Stimulated activated CD4-positive, alpha-beta T cell treated with anti-CD3 and anti-CD28 coated beads, Interleukin-15, amount 100 ng/mL, for 48 hours (primary cell): ENCODE data around the gene ZNF107.
A peak's percentile ranks its signal among the peaks of the same experiment; 100 is the strongest.

Source experiments
- DNase-seq, 2 donors: peaks; one replicate each; pipeline ENCODE4 v3.0.0-alpha.2; 2020; ENCODE audit warnings: low read depth in 2 of 2

The ZNF107 gene

GRCh38 chr7:64665980-64666662 is at the start of gene ZNF107:
ZNF107 (plus strand) TSS chr7:64666133; CDS start chr7:64666283, 150 bp downstream.
- DNase-seq = peak; percentile 73 to 79

GRCh38 chr7:64618785-64619456 is 47.0 kb upstream of the ZNF107 start:
- no peak for DNase-seq

- DNase-seq = no peak
Observed at GRCh38 chr7:64619705-64620104, 46.2 kb upstream of the ZNF107 start.

- no peak for DNase-seq
Observed at GRCh38 chr7:64621656-64622055, 44.3 kb upstream of the ZNF107 start.

GRCh38 chr7:64625114-64626082 is 40.5 kb upstream of the ZNF107 start:
- no peak for DNase-seq

- DNase-seq = no peak
Observed at GRCh38 chr7:64626083-64626469, 39.9 kb upstream of the ZNF107 start.

DNA sequence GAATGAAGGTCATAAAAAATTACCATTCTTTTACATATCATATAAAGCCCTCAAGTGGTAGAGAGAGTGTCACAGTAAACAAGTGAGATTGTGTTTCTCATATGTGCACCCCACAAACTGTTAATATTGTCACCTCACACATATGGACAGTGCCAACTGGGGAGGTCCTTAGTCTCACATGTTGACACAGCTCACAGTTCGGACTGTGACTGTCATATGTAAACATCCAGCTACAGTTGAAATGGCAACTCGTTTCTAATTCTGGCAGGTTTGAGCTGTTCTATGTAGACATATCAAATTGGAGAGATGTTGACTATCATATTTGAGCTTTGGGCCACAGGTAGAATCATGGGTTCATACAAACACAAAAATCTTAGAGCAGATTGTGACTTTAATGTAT is 39.4 kb upstream of the ZNF107 start:
- no peak for DNase-seq

GRCh38 chr7:64628192-64628591 is 37.7 kb upstream of the ZNF107 start:
- no peak for DNase-seq

GRCh38 chr7:64628721-64629120 is 37.2 kb upstream of the ZNF107 start:
- no peak for DNase-seq

GRCh38 chr7:64630496-64630895 is 35.4 kb upstream of the ZNF107 start:
- no peak for DNase-seq

GRCh38 chr7:64632029-64632428 is 33.9 kb upstream of the ZNF107 start:
- DNase-seq = no peak

DNA sequence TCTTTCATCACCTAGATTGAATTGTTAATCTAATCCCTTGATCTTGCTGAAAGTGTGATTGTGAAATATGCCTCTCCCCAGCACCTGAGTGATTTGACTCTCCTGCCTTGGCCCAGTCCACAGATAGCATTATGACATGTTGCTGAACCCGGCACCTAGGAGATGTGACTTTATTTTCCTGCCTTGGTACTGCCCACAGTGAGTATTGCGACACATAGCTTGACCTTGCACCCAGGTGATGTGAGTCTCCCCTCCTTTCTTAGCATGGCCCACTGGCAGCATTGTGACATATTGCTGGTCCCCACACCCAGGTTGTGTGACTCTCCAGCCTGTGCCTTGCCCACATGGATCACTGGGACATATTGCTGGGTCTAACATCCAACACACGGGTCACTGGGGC is 32.5 kb upstream of the ZNF107 start:
- no peak for DNase-seq

DNA sequence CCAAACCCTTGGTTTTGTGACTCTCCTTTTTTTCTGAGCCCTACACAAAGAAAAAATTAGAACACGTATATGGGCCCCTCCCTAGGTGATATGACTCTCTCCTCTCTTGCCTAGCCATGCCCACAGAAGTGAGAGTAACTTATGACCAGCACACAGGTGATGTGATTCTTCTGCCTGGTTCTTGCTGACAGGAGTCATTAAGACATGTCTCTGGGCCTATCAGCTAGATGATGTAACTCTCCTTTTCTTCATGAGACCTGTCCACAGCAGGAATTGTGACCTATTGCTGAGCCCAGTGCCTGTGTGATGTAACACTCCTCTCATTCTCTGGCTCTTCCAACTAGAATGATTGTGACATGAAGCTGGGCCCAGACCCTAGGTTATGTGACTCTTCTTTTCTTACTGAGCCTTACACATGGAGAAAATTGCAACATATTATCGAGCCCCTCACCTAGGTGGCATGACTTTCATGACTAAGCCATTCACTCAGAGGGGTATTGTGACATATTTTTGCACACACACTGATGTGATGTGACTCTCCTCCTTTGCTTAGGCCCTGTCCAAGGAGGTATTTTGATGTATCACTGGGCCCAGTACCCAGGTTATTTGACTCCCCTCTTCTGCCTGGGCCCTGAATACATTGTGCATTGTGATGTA is 31.4 kb upstream of the ZNF107 start:
- no peak for DNase-seq

DNA sequence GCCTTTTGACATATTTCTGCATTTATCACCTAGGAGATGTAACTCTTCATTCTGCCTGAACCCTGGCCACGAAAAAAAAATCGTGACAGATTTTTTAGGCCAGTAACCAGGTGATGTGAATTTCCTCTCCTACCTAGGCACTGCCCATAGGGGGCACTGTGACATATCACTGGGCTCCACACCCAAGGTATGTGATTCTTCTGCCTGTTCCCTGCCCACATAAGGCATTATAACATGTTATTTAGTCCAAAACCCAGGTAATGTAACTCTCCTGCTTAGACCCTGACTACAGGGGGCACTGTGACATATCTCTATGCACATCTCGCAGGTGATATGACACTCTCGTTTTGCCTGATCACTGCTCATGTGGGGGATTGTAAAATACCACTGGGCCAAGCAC is 29.5 kb upstream of the ZNF107 start:
- no peak for DNase-seq

GRCh38 chr7:64637521-64638445 is 28.1 kb upstream of the ZNF107 start:
- no peak for DNase-seq

GRCh38 chr7:64638822-64639221 is 27.1 kb upstream of the ZNF107 start:
- no peak for DNase-seq

GRCh38 chr7:64639267-64640001 is 26.5 kb upstream of the ZNF107 start:
- DNase-seq = no peak

DNA sequence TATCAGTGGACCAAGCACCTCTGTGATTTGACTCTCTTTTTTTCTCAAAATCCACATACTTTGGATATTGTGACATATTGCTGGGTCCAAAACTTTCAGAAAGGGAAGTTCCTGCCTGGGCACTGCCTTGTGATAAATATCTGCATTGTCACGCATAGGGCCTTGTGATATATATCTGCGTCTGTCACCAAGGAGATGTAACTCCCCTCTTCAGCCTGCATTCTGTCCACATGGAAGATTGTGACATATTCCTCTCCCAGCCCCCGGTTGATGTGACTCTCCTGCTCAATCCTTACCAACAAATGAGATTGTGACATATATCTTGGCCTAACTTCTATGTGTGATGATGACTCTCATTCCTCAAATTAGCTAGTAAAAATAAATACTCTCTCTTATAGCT is 25.4 kb upstream of the ZNF107 start:
- no peak for DNase-seq

DNA sequence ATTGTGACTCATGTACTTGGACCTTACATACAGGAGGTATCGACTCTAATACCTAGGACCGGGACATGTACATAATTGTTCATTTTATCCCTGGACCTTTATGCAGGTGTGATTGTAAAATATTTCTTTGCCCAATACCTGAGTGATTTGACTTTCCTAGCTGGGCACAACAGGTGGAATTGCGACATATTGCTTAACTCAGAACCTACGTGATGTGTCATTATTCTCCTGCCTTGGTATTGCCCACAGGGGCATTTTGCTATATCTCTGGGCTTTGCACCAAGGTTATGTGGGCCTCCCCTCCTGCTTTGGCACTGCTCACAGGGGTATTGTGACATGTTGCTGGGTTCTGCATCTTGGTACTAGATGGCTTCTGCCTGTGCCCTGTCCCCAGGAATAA is 23.9 kb upstream of the ZNF107 start:
- no peak for DNase-seq

DNA sequence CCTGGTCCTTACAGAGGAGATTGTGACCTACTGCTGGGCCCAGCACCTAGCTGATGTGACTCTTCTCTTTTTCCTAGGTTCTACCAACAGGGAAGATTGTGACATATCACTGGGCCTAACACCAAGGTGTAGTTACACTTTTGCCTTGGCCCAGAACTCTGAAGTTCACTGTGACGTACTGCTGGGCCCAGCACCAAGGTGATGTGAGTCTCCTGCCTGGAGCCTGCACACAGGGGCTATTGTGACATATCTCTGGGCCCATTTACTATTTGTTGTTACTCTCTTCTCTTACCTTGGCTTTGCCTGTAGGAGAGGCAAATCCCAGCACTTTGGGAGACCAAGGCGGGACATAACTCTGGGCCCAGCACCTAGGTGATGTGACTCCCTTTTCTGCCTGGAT is 23.1 kb upstream of the ZNF107 start:
- DNase-seq = no peak
